K562 (cell line): Measurements from ENCODE around the gene TERB1. TPM values are rescaled to one million over a fixed set of nuclear protein-coding genes. Genes with fewer than 3 reads are reported as not detected.

Source experiments
- ATAC-seq: fragments of 200-7000 bp; cut with Tn5 transposase; 3 replicates; pipeline ENCODE4 v1.9.1; 2020; ENCODE audit warnings: moderate library complexity
- BruUV-seq: library from RNA; stranded (reverse); fragments of 400-500 nt; replicated peaks from 2 replicates; lab custom pipeline; 2021; lab: Mats Ljungman, UMichigan
- CTCF ChIA-PET: fragments of 300-600 bp; formaldehyde crosslinking; extraction: SDS; loops from one replicate; lab custom pipeline; 2021; ENCODE audit warnings: low intra/inter-chr PET ratio; lab: Yijun Ruan, JAX
- POLR2A ChIA-PET: fragments of 300-600, 350-650 bp; sonication (Branson Sonifier 250); formaldehyde crosslinking; extraction: SDS; loops from one replicate; lab custom pipeline; 2021; ENCODE audit warnings: antibody characterized with exemption, inconsistent platforms; lab: Yijun Ruan, JAX
- DNase-seq, 4 experiments: peaks; one replicate each; pipeline versions ENCODE4 v3.0.0 to v3.0.0-alpha.2; 2011 to 2018; ENCODE audit warnings: low spot score in 3 of 4, mixed read lengths in 3 of 4; ENCODE audit errors: extremely low read depth in 1 of 4
- FAIRE-seq: peaks from 2 replicates; lab custom pipeline; 2011; peaks lifted over from hg19 to GRCh38; lab: Jason Lieb, UNC
- H2AFZ ChIP-seq: 2 replicates; pipeline ENCODE4 v1.6.0; 2011; ENCODE audit warnings: low read depth, low read length, control low read depth, inconsistent platforms
- H3K27ac ChIP-seq: fragments of 200-600 bp; 3 replicates; pipeline ENCODE4 v1.8.0; 2011; ENCODE audit warnings: low read depth, mild to moderate bottlenecking, control low read depth, inconsistent platforms, low read length, moderate library complexity, mixed read lengths; ENCODE audit errors: extremely low read depth
- H3K27me3 ChIP-seq, 2 experiments: fragments of 300-600 bp in 1 of 2; 2 replicates in 1 of 2; 3 replicates in 1 of 2; pipeline versions ENCODE4 v1.6.0 to v1.8.0; 2011; ENCODE audit warnings: inconsistent platforms in 2 of 2, low read length in 2 of 2, mild to moderate bottlenecking in 1 of 2, mixed read lengths in 1 of 2, moderate library complexity in 1 of 2; ENCODE audit not compliant: control insufficient read depth in 2 of 2, insufficient read depth in 2 of 2
- H3K36me3 ChIP-seq: fragments of 300-600 bp; 3 replicates; pipeline ENCODE4 v1.8.0; 2011; ENCODE audit warnings: mild to moderate bottlenecking, low read length, inconsistent platforms; ENCODE audit not compliant: control insufficient read depth, insufficient read depth
- H3K4me1 ChIP-seq, 2 experiments: fragments of 200-600 bp in 1 of 2; replicated peaks in 1 of 2; 2 replicates in 1 of 2; 3 replicates in 1 of 2; pipeline versions ENCODE4 v1.5.1 to v1.8.0; 2011; ENCODE audit warnings: inconsistent platforms in 2 of 2, low read length in 2 of 2, mild to moderate bottlenecking in 1 of 2, mixed read lengths in 1 of 2, moderate library complexity in 1 of 2; ENCODE audit not compliant: control insufficient read depth in 2 of 2, insufficient read depth in 2 of 2
- H3K4me2 ChIP-seq: 2 replicates; pipeline ENCODE4 v1.6.1; 2011; ENCODE audit warnings: low read length, control low read depth, inconsistent platforms, mixed read lengths; ENCODE audit not compliant: insufficient read depth
- H3K4me3 ChIP-seq: fragments of 200-600 bp; sonication (generic), shearing (Covaris generic); 2 replicates; pipeline ENCODE4 v1.5.1; 2016; ENCODE audit warnings: control low read depth, inconsistent platforms
- H3K79me2 ChIP-seq: fragments of 200-600 bp; 3 replicates; pipeline ENCODE4 v1.8.0; 2011; ENCODE audit warnings: low read length, inconsistent platforms; ENCODE audit not compliant: control insufficient read depth, insufficient read depth
- H3K9ac ChIP-seq, 2 experiments: 2 replicates each; pipeline versions ENCODE4 v1.6.0 to v1.6.1; 2011; ENCODE audit warnings: low read depth in 2 of 2, low read length in 2 of 2, control low read depth in 1 of 2, inconsistent platforms in 1 of 2, mild to moderate bottlenecking in 1 of 2, mixed read lengths in 1 of 2; ENCODE audit not compliant: insufficient read depth in 1 of 2
- H3K9me1 ChIP-seq: one replicate; pipeline ENCODE4 v1.6.0; 2011; ENCODE audit warnings: inconsistent platforms, mild to moderate bottlenecking, low read length, moderate library complexity; ENCODE audit not compliant: control insufficient read depth, insufficient read depth
- H3K9me3 ChIP-seq: replicated peaks from 2 replicates; pipeline ENCODE4 v1.5.1; 2011; ENCODE audit warnings: low read depth, low read length, inconsistent platforms; ENCODE audit not compliant: control insufficient read depth, insufficient read depth
- H4K20me1 ChIP-seq: replicated peaks from 2 replicates; pipeline ENCODE4 v1.6.1; 2011; ENCODE audit warnings: low read length, inconsistent platforms, mixed read lengths; ENCODE audit not compliant: control insufficient read depth, insufficient read depth
- FOSL1 ChIP-seq: fragments of 200-800 bp; sonication (Bioruptor generic); conservative IDR thresholded peaks from 2 replicates; pipeline ENCODE4 v1.6.1; 2016; ENCODE audit warnings: missing genetic modification characterization, missing compliant biosample characterization
- RAD21 ChIP-seq, 2 experiments: fragments of 250-450 bp in 1 of 2; fragments of 450-650 bp in 1 of 2; sonication (Bioruptor Pico) in 1 of 2; formaldehyde crosslinking in 1 of 2; IDR thresholded peaks in 1 of 2; conservative IDR thresholded peaks in 1 of 2; 2 replicates each; pipeline versions ENCODE4 v1.4.0 to v1.8.0; 2020 to 2022; ENCODE audit warnings: mild to moderate bottlenecking in 2 of 2, moderate library complexity in 1 of 2
- SFPQ ChIP-seq: fragments of 200-400 bp; formaldehyde crosslinking; IDR thresholded peaks from 2 replicates; pipeline ENCODE4 v1.6.1; 2017; ENCODE audit warnings: mild to moderate bottlenecking, low read depth, low read length, moderate library complexity
- WGBS: fragments of 100-300 bp; shearing (Covaris generic); methylation state at CpG from one replicate; pipeline ENCODE4 v1.1.6; 2016; ENCODE audit warnings: low coverage, mixed read lengths; ENCODE audit not compliant: insufficient coverage; ENCODE audit errors: missing lambda C conversion rate; 5-methylcytosine and 5-hydroxymethylcytosine counted together
- in situ Hi-C: fragments of 300-500 bp; cut with MboI; formaldehyde crosslinking; loops from 4 replicates; pipeline ENCODE4 v1.15.0; 2018; ENCODE audit warnings: inconsistent platforms, mixed read lengths
- intact Hi-C: fragments of 100-400 bp; cut with micrococcal nuclease; formaldehyde crosslinking; loops from 2 replicates; pipeline ENCODE4 v1.14.2; 2022
- polyA plus RNA-seq, 8 experiments: library from polyadenylated mRNA; depleted of rRNA in 4 of 8; stranded (reverse) in 5 of 8; unstranded in 3 of 8; fragments of >200 nt; fragmentation: Nextera tagmentation in 2 of 8; fragmentation: Illumina TruSeq in 1 of 8; extraction: Ambion mirVana in 2 of 8; extraction: Trizol in 1 of 8; gene quantifications; 2 replicates each; pipeline versions ENCODE4 v1.2.1 to v1.2.3, GENCODE V29; 2011 to 2014; ENCODE audit warnings: inconsistent platforms in 1 of 8, missing spikeins in 1 of 8
- total RNA-seq, 7 experiments: library from RNA; depleted of rRNA in 6 of 7; stranded (reverse); fragments of >200 nt in 6 of 7; fragmentation: Illumina TruSeq in 2 of 7; extraction: Trizol in 2 of 7; gene quantifications; 2 replicates each; pipeline versions ENCODE4 v1.2.1 to v1.2.3, GENCODE V29; 2011 to 2021; ENCODE audit warnings: low replicate concordance in 1 of 7

Gene TERB1
- total and polyA plus RNA-seq, 9 of the 15 experiments (the other 6 are each of a cell fraction or from before 2014, with no cell fraction given): not detected

- DNase-seq (no peak), FAIRE-seq (no peak), ATAC-seq (no peak)
- H2AFZ ChIP-seq: no peak overlapping the region
- in situ Hi-C loops: no loop called here
- H3K4me1 ChIP-seq: peaks cover 0 to 3% of the 10 kb centered on the region in 2 experiments; a peak in 1 of 5 replicates
- intact Hi-C loops: no loop called here
- TF ChIP-seq FOSL1 (tag) (0 out of 2 replicates have a peak, but pooled peaks have one; percentile 16), SFPQ (no peak), RAD21 (CRISPR knock-in tag; conservative IDR thresholded peaks at IDR 0.05 in 1 of 2, IDR thresholded peaks at IDR 0.05 in 1 of 2) (no peak)
- no peak overlapping the region for H3K27ac ChIP-seq
- H3K9ac ChIP-seq: no peak overlapping the region
- no peaks in the 10 kb centered on the region for H3K9me1 ChIP-seq
- 16% methylated on average over 2 of the region's 2 CpGs for WGBS
- H3K4me3 ChIP-seq: no peak overlapping the region
- no TSS peak for BruUV-seq
- H3K4me2 ChIP-seq: no peak overlapping the region
- peaks cover 15% of the 10 kb centered on the region; the same call in 2 of the 3 replicates for H3K36me3 ChIP-seq
- no peaks in the 10 kb centered on the region for H3K27me3 ChIP-seq
- H3K79me2 ChIP-seq: no peaks in the 10 kb centered on the region
- ChIA-PET POLR2A (no interaction called here), CTCF (no interaction called here)
- no peaks in the 10 kb centered on the region for H4K20me1 ChIP-seq
- H3K9me3 ChIP-seq: no peaks in the 10 kb centered on the region
These were observed 3.2 kb downstream of the TERB1 start for GRCh38 chr16:66798161-66798560.
